Stomach (tissue), 9 donors: ENCODE measurements around the gene RBM19. TPM values are rescaled to one million over a fixed set of nuclear protein-coding genes. Genes with fewer than 3 reads are reported as not detected.

ENCODE experiments used
- DNase-seq, 2 donors: peaks; one replicate each; pipeline versions ENCODE4 v3.0.0 to v3.0.0-alpha.2; 2013 to 2019
- H3K27ac ChIP-seq, 5 donors: fragments of 200-600 bp in 4 of 5; sonication (generic) in 4 of 5; one replicate each; pipeline ENCODE4 v1.5.1; 2013 to 2019; ENCODE audit warnings: mild to moderate bottlenecking in 1 of 5, moderate library complexity in 1 of 5
- H3K27me3 ChIP-seq, 3 donors: fragments of 200-600 bp; sonication (generic); one replicate each; pipeline ENCODE4 v1.5.1; 2017 to 2019; ENCODE audit warnings: mixed run types in 1 of 3
- H3K36me3 ChIP-seq, 4 donors: fragments of 200-600 bp; sonication (generic); 1 replicate in 3 of 4; 2 replicates in 1 of 4; pipeline ENCODE4 v1.5.1; 2016 to 2019
- H3K4me1 ChIP-seq, 4 donors: fragments of 200-600 bp; sonication (generic); one replicate each; pipeline ENCODE4 v1.5.1; 2016 to 2019
- H3K4me3 ChIP-seq, 4 donors: fragments of 200-600 bp; sonication (generic) in 3 of 4; one replicate each; pipeline ENCODE4 v1.5.1; 2016 to 2019; ENCODE audit warnings: mild to moderate bottlenecking in 1 of 4
- H3K9me3 ChIP-seq, 4 donors: fragments of 200-600 bp; sonication (generic); one replicate each; pipeline ENCODE4 v1.5.1; 2016 to 2019
- CTCF ChIP-seq, 7 experiments: fragments of 450-650 bp in 4 of 7; fragments of 200-600 bp in 3 of 7; sonication (generic) in 3 of 7; IDR thresholded peaks; one replicate each; pipeline ENCODE4 v1.5.1; 2016 to 2019; ENCODE audit warnings: antibody characterized with exemption in 7 of 7, control low read depth in 2 of 7, mild to moderate bottlenecking in 1 of 7
- EP300 ChIP-seq: sonication (generic); formaldehyde crosslinking; IDR thresholded peaks from one replicate; pipeline ENCODE4 v1.6.1; 2017; ENCODE audit warnings: antibody characterized with exemption
- POLR2A ChIP-seq, 4 donors: fragments of 450-650 bp; IDR thresholded peaks; one replicate each; pipeline ENCODE4 v1.6.1; 2016; ENCODE audit warnings: antibody characterized with exemption in 4 of 4, control low read depth in 2 of 4, mild to moderate bottlenecking in 1 of 4, moderate library complexity in 1 of 4
- POLR2AphosphoS5 ChIP-seq, 3 donors: sonication (generic); formaldehyde crosslinking; IDR thresholded peaks; one replicate each; pipeline ENCODE4 v1.6.1; 2016; ENCODE audit warnings: antibody characterized with exemption in 3 of 3
- WGBS, 5 donors: extraction: QIAGEN DNeasy Blood & Tissue Kit in 3 of 5; methylation state at CpG; one replicate each; pipeline versions ENCODE4 v1.1.5 to v1.1.7; 2013 to 2018; 5-methylcytosine and 5-hydroxymethylcytosine counted together
- intact Hi-C: fragments of 100-400 bp; cut with DNase I; formaldehyde crosslinking; loops from one replicate; pipeline ENCODE4 v1.15.1; 2023; ENCODE audit warnings: low total_unique reads
- polyA plus RNA-seq, 3 donors: library from polyadenylated mRNA; stranded (reverse); fragments of 200-250 nt; gene quantifications; one replicate each; pipeline ENCODE4 v1.2.3, GENCODE V29; 2013
- total RNA-seq, 5 donors: library from RNA; depleted of rRNA; stranded (reverse); fragments of >200 nt; gene quantifications; one replicate each; pipeline versions ENCODE4 v1.1.0 to v1.2.3, GENCODE V29; 2014 to 2016
- donor health status: healthy with polysubstance abuse.
- donor health status: Bipolar disorder and iron deficiency.
- donor health status: healthy.

RBM19 gene
- total and polyA plus RNA-seq, 8 donors, result 8.1 to 109 (median 27.3) TPM

- H3K27me3 ChIP-seq, result no peaks in the 10 kb centered on the region
- WGBS, 5 donors, result 75 to 92% (median 80%) methylated on average over 7 to 8 of the region's 8 CpGs
- no peak overlapping the region for H3K4me3 ChIP-seq
- H3K4me1 ChIP-seq, result peaks cover 0 to 4% (median 0%) of the 10 kb centered on the region in 4 donors
- intact Hi-C loops, result no loop called here
- H3K36me3 ChIP-seq, result peaks cover 14 to 79% (median 63%) of the 10 kb centered on the region in 4 donors
- TF ChIP-seq CTCF (IDR thresholded peaks at IDR 0.05) (no peak), POLR2A (IDR thresholded peaks at IDR 0.05) (no peak), EP300 (no peak), POLR2AphosphoS5 (IDR thresholded peaks at IDR 0.05) (no peak)
- H3K9me3 ChIP-seq, result no peaks in the 10 kb centered on the region
- no peak overlapping the region for H3K27ac ChIP-seq
- DNase-seq, result no peak
Observed at GRCh38 chr12:113858841-113859386, 107.2 kb downstream of the RBM19 start.

DNA sequence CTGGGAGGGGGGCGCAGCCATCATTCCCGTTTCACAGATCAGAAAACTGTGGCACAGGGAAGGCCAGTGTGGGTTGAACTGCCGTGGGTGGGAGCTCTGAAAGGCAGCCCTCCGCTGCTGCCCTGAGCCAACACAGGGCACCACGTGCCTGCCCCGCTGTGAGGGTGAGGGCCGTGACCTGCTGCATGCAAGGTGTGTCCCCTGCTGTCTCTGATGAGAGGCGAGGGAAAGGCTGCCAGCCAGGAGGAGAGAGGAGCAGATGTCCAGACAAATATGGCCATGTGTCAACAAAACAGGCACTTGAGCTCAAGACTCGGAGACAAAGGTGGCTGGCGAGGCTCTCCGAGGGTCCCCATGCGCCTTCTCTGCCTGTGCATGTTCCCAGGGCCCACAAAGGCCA, 108.8 kb downstream of the RBM19 start:
- DNase-seq, result no peak
- no peaks in the 10 kb centered on the region for H3K9me3 ChIP-seq
- peaks cover 17 to 90% (median 68%) of the 10 kb centered on the region in 4 donors for H3K36me3 ChIP-seq
- 87 to 96% (median 94%) methylated on average over 12 of the region's 12 CpGs for WGBS, 5 donors
- intact Hi-C loops, result no loop called here
- H3K27me3 ChIP-seq, result no peaks in the 10 kb centered on the region
- no peak overlapping the region for H3K27ac ChIP-seq
- peaks cover 0 to 11% (median 0%) of the 10 kb centered on the region in 4 donors for H3K4me1 ChIP-seq
- no peak overlapping the region for H3K4me3 ChIP-seq
- TF ChIP-seq POLR2A (IDR thresholded peaks at IDR 0.05), result no peak
- TF ChIP-seq CTCF (IDR thresholded peaks at IDR 0.05), result no peak
- no peak for TF ChIP-seq EP300
- TF ChIP-seq POLR2AphosphoS5 (IDR thresholded peaks at IDR 0.05), result no peak

- 74 to 84% (median 79%) methylated on average over 7 of the region's 7 CpGs for WGBS, 5 donors
- intact Hi-C loops, result no loop called here
- TF ChIP-seq EP300, result no peak
- H3K4me3 ChIP-seq, result no peak overlapping the region
- H3K4me1 ChIP-seq, result peaks cover 0 to 11% (median 0%) of the 10 kb centered on the region in 4 donors
- DNase-seq, result no peak
- H3K27ac ChIP-seq, result no peak overlapping the region
- H3K9me3 ChIP-seq, result no peaks in the 10 kb centered on the region
- H3K27me3 ChIP-seq, result no peaks in the 10 kb centered on the region
- H3K36me3 ChIP-seq, result peaks cover 17 to 79% (median 64%) of the 10 kb centered on the region in 4 donors
Observed at GRCh38 chr12:113855998-113856397, 110.1 kb downstream of the RBM19 start.

DNA sequence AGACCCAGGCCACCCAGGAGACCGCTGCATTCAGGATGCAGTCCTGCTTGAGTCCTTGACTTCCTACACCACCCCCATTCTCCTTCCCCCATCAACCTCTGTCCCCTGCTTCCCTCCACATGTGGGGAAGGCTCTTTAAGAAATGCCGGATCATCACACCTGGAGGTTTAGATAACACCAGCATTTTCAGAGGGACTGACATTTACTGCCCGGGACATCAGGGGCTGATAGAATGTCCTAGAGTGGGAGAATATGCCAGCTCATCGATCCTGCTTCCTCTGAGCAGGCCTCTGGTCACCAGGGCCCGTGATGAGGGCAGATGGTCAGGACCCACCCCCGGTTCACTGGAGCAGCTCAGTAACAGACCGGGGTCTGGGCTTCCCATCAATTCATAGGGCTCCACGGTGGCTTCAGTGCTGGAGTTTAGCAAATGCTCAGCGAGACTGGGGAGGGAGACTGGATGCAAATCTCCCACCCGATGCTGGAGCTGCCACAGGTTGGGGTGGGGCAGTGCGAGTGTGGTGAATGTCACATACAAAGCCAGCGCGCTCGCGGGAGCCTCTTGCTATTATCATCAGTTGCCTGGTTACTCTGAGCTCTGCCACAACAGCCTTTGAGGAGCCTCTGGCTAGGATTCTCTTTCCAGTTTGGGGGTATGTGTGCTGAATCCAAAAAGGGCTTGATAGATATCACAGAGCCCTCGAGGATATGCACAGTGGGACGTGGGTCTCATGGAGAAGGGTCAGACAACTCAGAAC, 111.6 kb downstream of the RBM19 start:
- Histone ChIP-seq H3K9me3 (no peaks in the 10 kb centered on the region), H3K27ac (no peak overlapping the region), H3K4me3 (no peak overlapping the region), H3K36me3 (peaks cover 17 to 73% (median 57%) of the 10 kb centered on the region in 4 donors), H3K4me1 (peaks cover 0 to 11% (median 5%) of the 10 kb centered on the region in 4 donors), H3K27me3 (no peaks in the 10 kb centered on the region)
- TF ChIP-seq POLR2AphosphoS5 (IDR thresholded peaks at IDR 0.05) (no peak), CTCF (IDR thresholded peaks at IDR 0.05) (no peak), POLR2A (IDR thresholded peaks at IDR 0.05) (no peak), EP300 (no peak)
- 80 to 91% (median 87%) methylated on average over 17 of the region's 17 CpGs for WGBS, 5 donors
- peak in 1 of 2 donors; percentile 46 for DNase-seq
- intact Hi-C loops, result no loop called here

GRCh38 chr12:113853491-113853890, 112.6 kb downstream of the RBM19 start:
- Histone ChIP-seq H3K27me3 (no peaks in the 10 kb centered on the region), H3K9me3 (no peaks in the 10 kb centered on the region), H3K4me3 (no peak overlapping the region), H3K4me1 (peaks cover 0 to 11% (median 5%) of the 10 kb centered on the region in 4 donors), H3K27ac (no peak overlapping the region), H3K36me3 (peaks cover 17 to 71% (median 55%) of the 10 kb centered on the region in 4 donors)
- intact Hi-C loops, result no loop called here
- TF ChIP-seq POLR2A (IDR thresholded peaks at IDR 0.05) (no peak), EP300 (no peak), POLR2AphosphoS5 (IDR thresholded peaks at IDR 0.05) (no peak), CTCF (IDR thresholded peaks at IDR 0.05) (no peak)
- no peak for DNase-seq
- WGBS, 5 donors, result 47 to 62% (median 49%) methylated on average over 4 of the region's 4 CpGs
